Stimulated activated CD4-positive, alpha-beta T cell treated with anti-CD3 and anti-CD28 coated beads, Interleukin-15, amount 100 ng/mL, for 48 hours (primary cell): ENCODE measurements around the gene CIB1.

Experiments
- DNase-seq, 2 donors: peaks; one replicate each; pipeline ENCODE4 v3.0.0-alpha.2; 2020; ENCODE audit warnings: low read depth in 2 of 2

The CIB1 gene

DNA sequence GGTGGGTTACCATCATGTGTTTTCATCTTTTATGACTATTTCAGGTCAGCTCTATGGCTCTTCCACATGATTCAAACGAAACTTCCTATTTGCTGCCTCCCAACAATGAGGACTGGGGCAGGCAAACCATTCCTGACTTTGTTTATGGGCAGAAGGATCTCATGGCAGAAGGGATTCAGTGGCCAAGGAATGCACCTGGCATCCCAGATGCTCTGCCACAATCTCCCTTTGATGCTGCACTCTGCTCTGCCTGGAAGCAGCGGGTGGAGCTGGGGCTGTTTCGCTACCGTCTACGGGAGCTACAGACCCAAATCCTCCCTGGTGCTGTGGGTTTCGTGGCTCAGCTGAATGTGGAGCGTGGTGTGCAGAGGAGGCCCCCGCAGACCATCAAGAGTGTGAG, 7.1 kb upstream of the CIB1 start:
- DNase-seq = no peak

DNA sequence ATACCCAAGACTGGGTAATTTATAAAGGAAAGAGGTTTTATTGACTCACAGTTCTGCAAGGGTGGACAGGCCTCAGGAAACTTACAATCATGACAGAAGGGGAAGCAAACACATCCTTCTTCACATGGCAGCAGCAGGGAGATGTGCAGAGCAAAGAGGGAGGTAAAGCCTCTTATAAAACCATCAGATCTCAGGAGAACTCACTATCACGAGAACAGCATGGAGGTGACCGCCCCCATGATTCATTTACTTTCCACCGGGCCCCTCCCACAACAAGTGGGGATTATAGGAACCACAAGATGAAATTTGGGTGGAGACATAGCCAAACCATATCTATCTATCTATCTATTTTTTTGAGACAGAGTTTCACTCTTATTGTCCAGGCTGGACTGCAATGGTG, 5.6 kb upstream of the CIB1 start:
- no peak for DNase-seq

DNA sequence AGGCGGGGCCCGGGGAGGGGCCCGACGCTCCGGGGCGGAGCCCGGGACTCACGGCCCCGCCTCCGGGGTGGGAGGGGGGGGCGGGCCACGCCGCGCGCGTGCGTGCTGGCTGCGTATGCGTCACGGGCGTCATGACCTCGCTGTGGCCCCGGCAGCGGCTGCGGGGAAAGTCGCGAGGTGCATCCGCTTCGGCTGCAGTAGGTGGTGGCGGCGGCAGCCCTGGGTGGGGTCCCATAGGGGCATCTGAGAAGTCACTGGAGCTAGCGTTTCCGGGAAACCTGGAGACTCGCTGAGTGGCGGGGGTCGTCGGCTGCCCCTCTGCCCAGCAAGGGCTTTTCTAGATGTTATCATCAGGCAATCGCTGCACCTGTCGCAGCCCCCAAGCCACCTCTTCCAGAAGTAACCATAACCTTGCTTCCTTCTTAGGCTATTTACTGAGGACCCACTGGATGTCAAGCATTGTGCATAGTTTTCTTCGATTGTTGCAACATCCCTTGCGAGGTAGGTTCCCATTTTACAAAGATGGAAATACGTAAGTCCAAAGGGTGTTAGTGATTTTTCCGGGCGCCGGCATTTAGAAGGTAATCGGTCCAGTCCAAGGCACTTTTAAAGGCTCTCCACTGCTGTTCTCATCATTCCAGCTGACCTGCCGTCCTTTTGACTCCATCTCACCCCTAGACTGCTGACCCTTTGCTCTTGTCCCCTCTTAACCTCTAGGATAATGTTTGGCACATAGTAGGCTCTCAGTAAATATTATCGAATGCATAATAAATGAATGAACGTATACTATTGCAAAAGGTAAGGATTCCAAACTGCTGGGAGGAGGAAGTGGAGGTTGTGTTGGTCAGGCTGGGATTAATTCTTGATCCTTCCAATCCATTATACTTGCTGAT, 601 bp upstream of the CIB1 start, which contains the start of gene GDPGP1:
Gene GDPGP1 (plus strand): TSS at position 114 of the 893 bp plus-strand sequence. CDS start 6,700 bp downstream, outside the sequence.
- DNase-seq = no peak

DNA sequence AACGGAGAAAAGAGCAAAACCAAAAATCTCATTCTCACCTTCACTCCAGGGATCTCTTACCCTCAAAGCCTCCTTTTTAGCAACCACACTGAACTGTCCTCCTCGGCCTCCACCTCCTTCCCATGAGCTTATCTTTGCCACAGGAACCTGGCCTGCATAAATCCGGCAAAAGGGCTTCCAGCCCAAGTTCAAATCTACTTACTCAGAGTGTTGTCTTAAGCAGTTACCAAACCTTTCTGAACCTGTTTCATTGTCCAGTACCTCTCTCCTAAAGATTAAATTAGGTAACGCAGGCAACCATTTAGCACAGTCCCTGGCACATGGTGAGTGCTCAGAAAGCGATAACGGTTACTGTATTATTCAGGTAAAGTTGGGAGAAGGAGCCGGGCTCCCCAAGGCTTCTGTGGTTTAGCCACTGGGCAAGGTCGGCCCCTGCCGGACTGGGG, 777 bp downstream of the CIB1 start:
- no peak for DNase-seq

DNA sequence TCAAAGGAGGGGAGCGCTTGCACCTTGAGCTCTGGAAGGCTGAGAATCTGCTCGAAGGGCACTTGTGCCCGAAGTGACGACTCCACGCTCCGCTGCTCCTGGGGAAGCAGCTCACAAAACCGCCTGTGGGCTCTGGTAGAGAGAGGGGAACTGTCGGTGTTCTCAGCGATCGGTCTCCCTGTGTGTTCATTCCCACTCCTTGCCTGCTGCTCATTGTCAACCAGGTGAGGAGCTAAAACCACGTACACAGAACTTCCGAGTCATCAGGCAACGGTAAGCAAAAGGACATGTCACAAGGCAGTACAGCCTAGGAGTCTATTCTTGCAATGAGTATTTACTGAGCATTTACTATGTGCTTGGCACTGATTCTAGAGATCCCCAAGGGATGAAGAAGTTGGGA, 1.5 kb downstream of the CIB1 start:
- no peak for DNase-seq

DNA sequence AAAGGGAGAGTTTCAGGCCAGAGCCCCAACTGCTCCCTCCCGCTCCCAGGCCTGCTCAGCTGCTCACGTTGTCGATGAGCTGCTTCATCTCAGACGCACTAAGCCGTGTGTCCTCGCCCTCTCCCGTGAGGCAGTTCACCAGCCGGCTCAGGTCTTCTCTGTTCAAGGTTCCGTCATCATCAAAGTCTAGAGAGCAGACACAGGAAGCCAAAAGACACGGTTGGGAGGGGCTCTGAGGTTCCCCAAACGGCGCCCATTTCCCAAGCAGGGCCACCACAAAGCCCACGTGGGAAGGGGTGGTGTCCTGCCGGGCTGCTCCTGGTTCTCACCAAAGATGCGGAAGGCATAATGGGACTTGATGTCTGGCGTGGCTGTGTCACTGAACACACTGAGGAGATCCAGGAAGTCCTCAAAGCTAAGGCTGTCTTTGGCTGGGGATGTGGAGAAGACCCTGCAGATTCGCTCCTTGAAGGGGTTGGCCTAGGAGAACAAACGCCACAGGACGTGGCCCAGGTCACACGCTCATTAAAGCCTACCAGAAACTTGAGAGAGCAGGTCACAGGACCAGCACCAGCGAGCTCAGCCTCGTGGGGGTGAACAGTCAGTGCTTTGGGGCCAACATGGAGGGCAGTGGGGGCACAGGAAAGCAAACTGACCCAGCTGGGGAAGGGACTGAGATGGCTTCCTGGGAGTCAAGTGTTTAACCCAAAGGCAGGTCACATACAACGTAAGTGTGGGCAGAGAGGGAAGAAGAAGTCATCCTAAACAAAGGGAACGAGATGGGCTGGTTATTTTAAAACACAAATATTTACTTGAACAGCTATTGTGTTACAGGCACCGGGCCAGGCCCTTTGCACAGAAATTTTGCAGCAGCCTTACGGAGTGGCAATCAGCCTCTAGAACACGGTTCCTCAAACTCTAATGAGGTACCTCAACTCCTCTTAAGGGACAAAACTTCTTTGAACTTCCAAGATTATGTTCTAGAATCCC, 2.4 kb downstream of the CIB1 start:
- DNase-seq = peak; percentile 55 to 56

DNA sequence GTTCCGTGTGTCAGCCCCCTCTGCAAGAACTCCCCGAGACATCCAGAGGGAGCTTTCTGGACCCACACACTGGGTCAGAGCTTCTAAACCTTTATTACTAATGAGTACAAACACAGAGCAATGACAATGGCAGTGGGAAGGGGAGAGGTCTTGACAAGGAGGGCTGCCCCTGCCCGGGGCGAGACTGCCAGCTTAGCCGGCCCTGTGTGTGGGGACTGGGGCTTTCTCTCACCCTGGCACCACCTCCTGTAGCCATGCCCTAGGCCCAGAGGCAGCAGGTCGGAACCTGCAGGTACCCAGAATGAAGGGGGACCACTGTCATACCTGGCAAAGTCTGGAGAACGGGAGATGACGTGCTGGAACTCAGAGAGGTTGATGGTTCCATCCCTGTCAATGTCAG, 3.1 kb downstream of the CIB1 start:
- DNase-seq = no peak

DNA sequence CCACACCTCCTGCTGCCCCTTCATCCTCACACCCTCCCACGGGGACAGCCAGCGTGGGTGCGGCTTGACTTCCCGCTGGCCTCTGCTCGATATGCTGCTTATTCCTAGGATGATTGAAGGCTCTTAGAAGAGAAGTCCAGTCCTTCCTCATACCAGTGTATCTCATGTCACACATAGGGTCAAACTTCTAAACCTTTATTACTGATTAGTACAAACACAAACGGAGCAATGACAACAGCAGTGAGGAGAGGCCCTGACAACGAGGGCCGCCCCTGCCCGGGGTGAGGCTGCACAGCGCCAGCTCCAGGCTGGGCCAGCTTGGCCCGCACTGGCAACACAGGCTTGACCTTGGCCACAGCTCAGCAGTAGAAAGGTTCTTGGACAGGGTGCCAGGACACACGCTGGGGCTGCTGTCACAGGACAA, 3.7 kb downstream of the CIB1 start:
- DNase-seq = no peak

DNA sequence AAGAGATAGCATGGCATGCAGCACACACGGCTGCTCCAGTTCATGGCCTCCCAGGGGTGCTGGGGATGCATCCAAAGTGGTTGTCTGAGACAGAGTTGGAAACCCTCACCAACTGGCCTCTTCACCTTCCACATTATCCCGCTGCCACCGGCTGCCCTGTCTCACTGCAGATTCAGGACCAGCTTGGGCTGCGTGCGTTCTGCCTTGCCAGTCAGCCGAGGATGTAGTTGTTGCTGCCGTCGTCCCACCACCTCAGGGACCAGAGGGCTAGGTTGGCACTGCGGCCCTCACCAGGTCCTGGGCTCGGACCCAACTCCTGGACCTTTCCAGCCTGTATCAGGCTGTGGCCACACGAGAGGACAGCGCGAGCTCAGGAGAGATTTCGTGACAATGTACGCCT, 4.8 kb downstream of the CIB1 start:
- no peak for DNase-seq

DNA sequence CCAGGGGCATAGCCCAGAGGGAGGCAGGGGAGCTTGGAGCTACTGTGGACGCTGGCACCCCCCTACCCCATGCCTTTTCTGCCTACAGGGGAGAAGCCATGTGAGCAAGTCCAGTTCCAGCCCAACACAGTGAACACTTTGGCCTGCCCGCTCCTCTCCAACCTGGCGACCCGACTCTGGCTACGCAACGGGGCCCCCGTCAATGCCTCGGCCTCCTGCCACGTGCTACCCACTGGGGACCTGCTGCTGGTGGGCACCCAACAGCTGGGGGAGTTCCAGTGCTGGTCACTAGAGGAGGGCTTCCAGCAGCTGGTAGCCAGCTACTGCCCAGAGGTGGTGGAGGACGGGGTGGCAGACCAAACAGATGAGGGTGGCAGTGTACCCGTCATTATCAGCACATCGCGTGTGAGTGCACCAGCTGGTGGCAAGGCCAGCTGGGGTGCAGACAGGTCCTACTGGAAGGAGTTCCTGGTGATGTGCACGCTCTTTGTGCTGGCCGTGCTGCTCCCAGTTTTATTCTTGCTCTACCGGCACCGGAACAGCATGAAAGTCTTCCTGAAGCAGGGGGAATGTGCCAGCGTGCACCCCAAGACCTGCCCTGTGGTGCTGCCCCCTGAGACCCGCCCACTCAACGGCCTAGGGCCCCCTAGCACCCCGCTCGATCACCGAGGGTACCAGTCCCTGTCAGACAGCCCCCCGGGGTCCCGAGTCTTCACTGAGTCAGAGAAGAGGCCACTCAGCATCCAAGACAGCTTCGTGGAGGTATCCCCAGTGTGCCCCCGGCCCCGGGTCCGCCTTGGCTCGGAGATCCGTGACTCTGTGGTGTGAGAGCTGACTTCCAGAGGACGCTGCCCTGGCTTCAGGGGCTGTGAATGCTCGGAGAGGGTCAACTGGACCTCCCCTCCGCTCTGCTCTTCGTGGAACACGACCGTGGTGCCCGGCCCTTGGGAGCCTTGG, 5.6 kb downstream of the CIB1 start:
- no peak for DNase-seq

DNA sequence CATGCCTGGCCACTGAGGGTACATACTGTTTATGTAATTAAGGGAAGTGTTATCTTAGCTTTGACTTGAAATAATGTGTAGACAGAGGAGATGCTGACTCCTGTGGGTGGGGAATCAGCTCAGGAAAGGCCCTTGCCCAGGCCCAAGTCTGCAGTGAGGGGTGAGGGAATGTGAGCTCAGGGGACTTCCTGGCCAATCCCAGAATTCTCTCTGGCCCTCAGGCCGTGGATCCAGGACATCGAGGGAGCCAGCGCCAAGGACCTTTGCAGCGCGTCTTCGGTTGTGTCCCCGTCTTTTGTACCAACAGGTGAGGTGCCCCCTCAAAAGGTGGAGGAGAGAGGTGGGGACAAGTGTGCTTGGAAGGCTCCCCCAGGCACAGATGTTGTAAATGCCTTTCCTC, 6.4 kb downstream of the CIB1 start:
- DNase-seq = no peak

DNA sequence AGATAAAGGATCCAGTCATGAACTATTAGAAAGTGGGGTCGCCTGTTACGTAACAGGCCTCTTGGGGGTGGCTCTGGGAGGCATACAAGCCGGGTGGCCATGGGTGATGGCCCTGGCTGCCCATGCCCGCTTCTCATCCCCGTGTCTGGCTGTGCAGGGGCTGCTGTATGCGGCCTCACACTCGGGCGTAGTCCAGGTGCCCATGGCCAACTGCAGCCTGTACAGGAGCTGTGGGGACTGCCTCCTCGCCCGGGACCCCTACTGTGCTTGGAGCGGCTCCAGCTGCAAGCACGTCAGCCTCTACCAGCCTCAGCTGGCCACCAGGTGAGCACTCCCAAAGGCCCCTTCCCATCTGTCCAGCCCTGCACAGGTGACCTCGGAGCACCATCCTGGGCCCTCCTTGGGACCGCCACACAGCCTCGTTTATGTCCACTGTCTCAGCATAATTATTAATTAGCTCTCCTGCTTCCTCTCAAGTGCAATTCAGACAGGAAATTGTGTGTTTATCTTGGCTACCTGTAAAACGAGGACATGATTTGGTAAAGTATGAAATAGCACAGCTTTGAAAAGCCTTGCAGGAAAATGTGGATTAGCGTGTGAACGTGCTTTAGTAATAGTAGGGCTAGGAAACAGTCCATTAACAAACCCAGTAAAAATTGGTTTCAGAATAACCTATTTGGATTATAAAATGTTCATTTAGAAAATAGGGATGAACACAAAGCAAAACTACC, 8.1 kb downstream of the CIB1 start:
- DNase-seq = no peak

DNA sequence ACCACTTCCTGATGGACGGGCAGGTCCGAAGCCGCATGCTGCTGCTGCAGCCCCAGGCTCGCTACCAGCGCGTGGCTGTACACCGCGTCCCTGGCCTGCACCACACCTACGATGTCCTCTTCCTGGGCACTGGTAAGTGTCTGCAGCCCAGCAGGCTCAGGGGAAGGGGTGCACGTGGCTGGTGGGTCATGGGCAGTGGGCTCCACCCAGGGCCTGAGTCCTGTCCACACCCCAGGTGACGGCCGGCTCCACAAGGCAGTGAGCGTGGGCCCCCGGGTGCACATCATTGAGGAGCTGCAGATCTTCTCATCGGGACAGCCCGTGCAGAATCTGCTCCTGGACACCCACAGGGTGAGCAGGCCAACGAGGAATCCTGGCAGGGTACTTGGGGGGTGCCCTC, 8.7 kb downstream of the CIB1 start:
- DNase-seq = no peak

DNA sequence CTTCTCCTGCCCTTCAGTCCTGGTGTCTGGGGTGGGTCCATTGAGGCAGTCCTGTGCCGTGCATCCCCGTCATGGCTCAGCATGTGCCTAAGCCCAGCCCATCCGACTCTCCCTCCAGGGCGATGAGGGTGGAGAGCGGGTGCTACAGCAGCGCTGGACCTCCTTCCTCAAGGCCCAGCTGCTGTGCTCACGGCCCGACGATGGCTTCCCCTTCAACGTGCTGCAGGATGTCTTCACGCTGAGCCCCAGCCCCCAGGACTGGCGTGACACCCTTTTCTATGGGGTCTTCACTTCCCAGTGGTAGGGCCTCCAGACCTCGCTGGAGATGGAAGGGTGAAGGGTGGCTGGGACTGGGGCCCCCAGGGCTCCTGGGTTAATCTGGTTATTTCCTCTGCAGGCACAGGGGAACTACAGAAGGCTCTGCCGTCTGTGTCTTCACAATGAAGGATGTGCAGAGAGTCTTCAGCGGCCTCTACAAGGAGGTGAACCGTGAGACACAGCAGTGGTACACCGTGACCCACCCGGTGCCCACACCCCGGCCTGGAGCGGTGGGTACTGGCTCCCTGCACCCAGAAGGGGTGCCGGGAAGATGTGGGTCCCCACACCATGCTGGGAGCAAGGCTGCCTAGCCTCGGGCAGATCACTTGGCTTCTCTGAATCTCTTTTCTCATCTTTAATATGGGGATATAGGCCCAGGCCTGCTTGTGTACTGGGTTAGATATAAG, 10.1 kb downstream of the CIB1 start:
- DNase-seq = no peak

DNA sequence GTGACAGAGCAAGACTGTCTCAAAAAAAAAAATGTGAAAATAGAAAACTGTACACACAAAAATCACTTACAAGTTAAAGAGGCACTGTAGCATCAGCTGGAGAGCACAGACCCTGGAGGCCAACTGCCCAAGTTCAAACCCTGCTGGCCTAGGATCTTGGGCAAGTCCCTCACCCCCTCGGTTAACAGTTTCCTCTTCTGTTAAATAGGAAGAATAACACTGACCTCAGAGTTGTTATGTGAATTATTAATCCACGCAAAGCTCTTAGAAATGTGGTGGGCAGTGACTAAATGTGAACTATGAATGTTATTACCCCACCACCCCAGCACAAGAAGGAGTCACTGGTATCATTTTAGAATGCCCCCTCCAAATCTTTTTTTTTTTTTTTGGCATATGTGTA, 11.2 kb downstream of the CIB1 start:
- no peak for DNase-seq

DNA sequence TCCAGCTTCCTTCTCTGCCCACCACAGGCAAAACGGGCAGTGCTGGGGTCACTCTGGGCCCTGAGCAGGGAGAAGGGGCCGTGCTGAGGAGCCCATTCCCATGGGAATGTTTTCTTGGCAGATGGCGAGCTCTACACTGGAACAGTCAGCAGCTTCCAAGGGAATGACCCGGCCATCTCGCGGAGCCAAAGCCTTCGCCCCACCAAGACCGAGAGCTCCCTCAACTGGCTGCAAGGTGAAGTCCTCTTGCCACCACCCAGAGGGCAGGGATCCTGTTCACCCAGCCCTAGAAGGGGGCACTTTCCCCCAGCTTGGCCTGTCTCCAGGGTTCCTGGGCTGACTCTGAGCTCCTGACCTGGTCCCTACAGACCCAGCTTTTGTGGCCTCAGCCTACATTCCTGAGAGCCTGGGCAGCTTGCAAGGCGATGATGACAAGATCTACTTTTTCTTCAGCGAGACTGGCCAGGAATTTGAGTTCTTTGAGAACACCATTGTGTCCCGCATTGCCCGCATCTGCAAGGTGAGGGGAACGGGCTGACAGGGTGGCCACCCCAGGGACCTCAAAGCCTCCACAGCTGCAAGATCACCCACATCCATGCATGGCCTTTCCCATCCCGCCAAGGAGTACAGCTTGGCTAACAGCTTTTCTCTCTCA, 12.4 kb downstream of the CIB1 start:
- no peak for DNase-seq

DNA sequence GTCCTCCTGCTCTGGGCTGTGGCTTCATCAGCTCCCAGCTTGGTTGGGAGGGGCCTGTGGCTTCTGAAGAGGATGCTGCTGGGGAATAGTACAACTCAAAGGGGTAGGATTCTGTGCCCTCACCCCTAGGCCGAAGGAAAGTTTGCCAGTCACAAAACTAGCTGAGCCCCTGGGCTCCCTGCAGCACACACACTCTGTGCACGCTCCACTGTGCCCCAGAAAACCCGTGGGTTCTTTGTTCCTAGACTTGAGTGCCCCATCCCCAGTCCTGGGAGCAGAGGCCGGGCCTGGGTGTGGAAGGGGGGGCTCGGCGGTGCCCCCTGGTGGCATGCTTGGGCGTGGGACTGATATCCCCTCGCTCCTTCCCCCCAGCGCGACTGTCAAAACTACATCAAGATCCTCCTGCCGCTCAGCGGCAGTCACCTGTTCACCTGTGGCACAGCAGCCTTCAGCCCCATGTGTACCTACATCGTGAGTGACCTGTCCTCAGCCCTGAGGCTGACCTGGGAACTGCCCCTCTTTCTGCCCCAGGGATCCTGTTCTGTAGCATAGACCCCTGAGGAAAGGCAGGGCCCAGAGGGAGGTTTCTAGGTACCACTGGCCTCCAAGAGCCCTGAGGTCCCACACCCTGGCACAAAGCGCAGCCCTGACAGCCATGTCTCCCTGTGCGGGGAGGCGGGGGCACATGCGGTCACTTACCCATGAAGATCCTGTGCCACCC, 14.2 kb downstream of the CIB1 start:
- DNase-seq = peak in 1 of 2 donors; percentile 45

DNA sequence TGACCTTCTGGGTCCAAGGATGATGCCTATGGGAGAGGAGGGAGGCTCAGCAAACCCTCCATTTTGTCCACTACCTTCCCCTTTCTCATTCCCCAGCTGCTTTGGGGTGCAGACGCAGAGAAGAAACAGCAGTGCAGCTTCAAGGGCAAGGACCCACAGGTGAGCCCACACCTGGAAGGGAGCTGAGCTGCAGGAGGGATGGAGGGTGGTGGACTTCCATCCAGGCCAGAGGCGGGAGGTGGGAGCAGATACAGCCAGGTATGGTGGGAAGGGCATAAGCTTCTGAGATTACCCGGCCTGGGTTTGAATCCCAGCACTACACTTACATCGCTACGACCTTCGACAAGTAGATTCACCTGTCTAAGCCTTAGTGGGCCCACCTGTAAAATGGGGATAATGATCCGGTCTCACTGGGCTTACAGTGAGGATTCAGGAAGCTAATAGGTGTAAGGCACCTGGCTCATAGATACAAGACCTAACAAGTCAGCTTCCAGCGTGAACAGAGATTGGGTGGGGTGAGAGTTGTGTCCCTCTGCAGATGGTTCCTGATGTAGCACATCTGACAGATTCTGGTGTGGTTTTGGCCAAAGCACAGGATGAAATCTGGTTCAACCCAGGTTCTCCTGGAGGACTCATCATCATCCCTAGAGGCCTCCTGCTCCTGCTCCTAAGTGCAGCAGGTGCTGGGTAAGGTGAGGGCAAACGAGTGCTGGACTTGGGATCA, 15.9 kb downstream of the CIB1 start:
- DNase-seq = no peak
